Activated CD4-positive, alpha-beta T cell treated with anti-CD3 and anti-CD28 coated beads for 48 hours (primary cell): ENCODE data around the gene PROM2.

Experiments
- DNase-seq: peaks from one replicate; pipeline ENCODE4 v3.0.0-alpha.2; 2020

Gene PROM2

GRCh38 chr2:95310216-95310615 is 36.0 kb downstream of the PROM2 start:
- DNase-seq, result no peak

- DNase-seq, result no peak
Measured at GRCh38 chr2:95310651-95311050, 36.4 kb downstream of the PROM2 start.

GRCh38 chr2:95311815-95312542 is 37.7 kb downstream of the PROM2 start:
- no peak for DNase-seq

GRCh38 chr2:95312543-95313201 is 38.4 kb downstream of the PROM2 start:
- no peak for DNase-seq

GRCh38 chr2:95313296-95314131 is 39.3 kb downstream of the PROM2 start:
- no peak for DNase-seq

- no peak for DNase-seq
Measured at GRCh38 chr2:95314598-95314963, 40.3 kb downstream of the PROM2 start.

- DNase-seq, result peak; percentile 11
Measured at GRCh38 chr2:95314964-95315611, 40.8 kb downstream of the PROM2 start.

GRCh38 chr2:95315801-95316411 is 41.7 kb downstream of the PROM2 start:
- no peak for DNase-seq

- DNase-seq, result no peak
Measured at GRCh38 chr2:95316466-95317122, 42.3 kb downstream of the PROM2 start.

GRCh38 chr2:95317123-95317500 is 42.9 kb downstream of the PROM2 start:
- DNase-seq, result no peak

GRCh38 chr2:95317665-95318425 is 43.6 kb downstream of the PROM2 start:
- DNase-seq, result no peak

GRCh38 chr2:95318431-95319220 is 44.4 kb downstream of the PROM2 start:
- DNase-seq, result no peak

GRCh38 chr2:95319481-95320343 is 45.5 kb downstream of the PROM2 start:
- no peak for DNase-seq

GRCh38 chr2:95320344-95320712 is 46.1 kb downstream of the PROM2 start:
- no peak for DNase-seq

- no peak for DNase-seq
Measured at GRCh38 chr2:95320986-95321767, 46.9 kb downstream of the PROM2 start.

- peak; percentile 53 for DNase-seq
Measured at GRCh38 chr2:95323347-95324155, 49.3 kb downstream of the PROM2 start.

GRCh38 chr2:95325026-95325425 is 50.8 kb downstream of the PROM2 start:
- no peak for DNase-seq
